HCT116 (cell line): ENCODE data around the gene CD163. TPM values are rescaled to one million over a fixed set of nuclear protein-coding genes. Genes with fewer than 3 reads are reported as not detected.

ENCODE experiments used
- ATAC-seq: fragments of 200-7000 bp; cut with Tn5 transposase; 2 replicates; pipeline ENCODE4 v1.9.1; 2020; ENCODE audit warnings: mild to moderate bottlenecking, moderate library complexity
- BruUV-seq: library from RNA; stranded (reverse); fragments of 400-500 nt; replicated peaks from 2 replicates; lab custom pipeline; 2021; lab: Mats Ljungman, UMichigan
- CTCF ChIA-PET: fragments of 300-600 bp; sonication (Branson Sonifier 250); formaldehyde crosslinking; loops from one replicate; lab custom pipeline; 2021; ENCODE audit warnings: antibody characterized with exemption; lab: Charles Lee
- POLR2A ChIA-PET: fragments of 300-600, 350-600 bp; sonication (Branson Sonifier 250); formaldehyde crosslinking; loops from one replicate; lab custom pipeline; 2021; ENCODE audit warnings: antibody characterized with exemption; lab: Charles Lee
- RAD21 ChIA-PET, 2 experiments: fragments of 300-600 bp; sonication (Branson Sonifier 250); formaldehyde crosslinking; loops; one replicate each; lab custom pipeline; 2023; ENCODE audit warnings: low total read pairs in 2 of 2; ENCODE audit not compliant: uncharacterized antibody in 2 of 2, unreplicated experiment in 2 of 2, low non-redundant PET in 1 of 2; lab: Charles Lee
- DNase-seq: peaks from one replicate; pipeline ENCODE4 v3.0.0-alpha.2; 2010; ENCODE audit warnings: low read depth, low spot score
- H2AFZ ChIP-seq: fragments of 200-600 bp; shearing (Covaris generic), sonication (generic); 2 replicates; pipeline ENCODE4 v1.6.1; 2017; ENCODE audit warnings: low read depth, mixed run types, mixed read lengths, antibody characterized with exemption, low read length; ENCODE audit not compliant: poor library complexity, severe bottlenecking
- H3K27ac ChIP-seq: 2 replicates; pipeline ENCODE4 v1.5.1; 2012; ENCODE audit warnings: low read depth, low read length
- H3K27me3 ChIP-seq: fragments of 200-600 bp; sonication (generic); 2 replicates; pipeline ENCODE4 v1.6.1; 2016; ENCODE audit warnings: mixed run types, low read length, mixed read lengths; ENCODE audit not compliant: insufficient read depth
- H3K36me3 ChIP-seq, 2 experiments: fragments of 200-500 bp in 1 of 2; fragments of 200-600 bp in 1 of 2; sonication (Bioruptor generic) in 1 of 2; sonication (generic) in 1 of 2; 2 replicates each; pipeline versions ENCODE4 v1.5.1 to v1.6.1; 2014 to 2016; ENCODE audit warnings: low read length in 2 of 2, inconsistent platforms in 1 of 2, mixed read lengths in 1 of 2, mixed run types in 1 of 2; ENCODE audit not compliant: insufficient read depth in 2 of 2, control insufficient read depth in 1 of 2
- H3K4me1 ChIP-seq, 2 experiments: fragments of 200-600 bp in 1 of 2; sonication (generic) in 1 of 2; 2 replicates each; pipeline versions ENCODE4 v1.5.1 to v1.6.1; 2012 to 2017; ENCODE audit warnings: low read length in 2 of 2, inconsistent platforms in 1 of 2, mild to moderate bottlenecking in 1 of 2, mixed read lengths in 1 of 2, mixed run types in 1 of 2, moderate library complexity in 1 of 2; ENCODE audit not compliant: insufficient read depth in 2 of 2, control insufficient read depth in 1 of 2
- H3K4me2 ChIP-seq: fragments of 200-600 bp; sonication (generic); 2 replicates; pipeline ENCODE4 v1.6.1; 2017; ENCODE audit warnings: mixed run types, low read length, mixed read lengths
- H3K4me3 ChIP-seq, 2 experiments: fragments of 200-600 bp in 1 of 2; sonication (generic) in 1 of 2; replicated peaks in 1 of 2; 2 replicates each; pipeline ENCODE4 v1.5.1; 2011 to 2016; ENCODE audit warnings: low read length in 2 of 2, control low read depth in 1 of 2, low read depth in 1 of 2, mild to moderate bottlenecking in 1 of 2, mixed read lengths in 1 of 2, mixed run types in 1 of 2
- H3K79me2 ChIP-seq: fragments of 200-600 bp; sonication (generic); 2 replicates; pipeline ENCODE4 v1.6.1; 2017; ENCODE audit warnings: mild to moderate bottlenecking, mixed run types, low read length, moderate library complexity, mixed read lengths; ENCODE audit not compliant: insufficient read depth
- H3K9ac ChIP-seq: fragments of 200-600 bp; sonication (generic); 2 replicates; pipeline ENCODE4 v1.6.1; 2016; ENCODE audit warnings: low read length, mixed read lengths
- H3K9me2 ChIP-seq: fragments of 200-600 bp; sonication (generic), shearing (Covaris generic); 2 replicates; pipeline ENCODE4 v1.6.1; 2017; ENCODE audit warnings: mixed run types, mild to moderate bottlenecking, moderate library complexity; ENCODE audit not compliant: insufficient read depth
- H3K9me3 ChIP-seq, 2 experiments: fragments of 200-500 bp in 1 of 2; fragments of 200-600 bp in 1 of 2; sonication (Bioruptor generic) in 1 of 2; sonication (generic) in 1 of 2; 2 replicates each; pipeline ENCODE4 v1.6.1; 2014 to 2017; ENCODE audit warnings: low read length in 2 of 2, mixed read lengths in 2 of 2, inconsistent platforms in 1 of 2, low read depth in 1 of 2, mild to moderate bottlenecking in 1 of 2, mixed run types in 1 of 2, moderate library complexity in 1 of 2; ENCODE audit not compliant: control insufficient read depth in 1 of 2, insufficient read depth in 1 of 2
- H4K20me1 ChIP-seq: fragments of 200-600 bp; sonication (generic), shearing (Covaris generic); 2 replicates; pipeline ENCODE4 v1.6.1; 2017; ENCODE audit warnings: mixed run types, mild to moderate bottlenecking, moderate library complexity; ENCODE audit not compliant: insufficient read depth
- ATF3 ChIP-seq: IDR thresholded peaks from 2 replicates; pipeline ENCODE4 v1.6.1; 2012
- EZH2phosphoT487 ChIP-seq: fragments of 200-600 bp; IDR thresholded peaks from 2 replicates; pipeline ENCODE4 v1.6.1; 2018; ENCODE audit warnings: antibody characterized with exemption, borderline replicate concordance
- FOSL1 ChIP-seq: IDR thresholded peaks from 2 replicates; pipeline ENCODE4 v1.6.1; 2012; ENCODE audit warnings: low read depth
- POLR2AphosphoS5 ChIP-seq: IDR thresholded peaks from 2 replicates; pipeline ENCODE4 v1.6.1; 2011; ENCODE audit warnings: mild to moderate bottlenecking, low read depth, low read length, moderate library complexity
- REST ChIP-seq: IDR thresholded peaks from 2 replicates; pipeline ENCODE4 v1.6.1; 2012; ENCODE audit warnings: low read depth
- SP1 ChIP-seq: IDR thresholded peaks from 2 replicates; pipeline ENCODE4 v1.6.1; 2012; ENCODE audit warnings: low read depth
- TCF7L2 ChIP-seq: IDR thresholded peaks from 2 replicates; pipeline ENCODE4 v1.7.0; 2011; ENCODE audit warnings: borderline replicate concordance, inconsistent platforms; ENCODE audit not compliant: insufficient read depth, insufficient read length; ENCODE audit errors: extremely low read depth
- YY1 ChIP-seq: IDR thresholded peaks from 2 replicates; pipeline ENCODE4 v1.6.1; 2011; ENCODE audit warnings: low read length, low read depth, moderate library complexity, mild to moderate bottlenecking; ENCODE audit not compliant: insufficient replicate concordance; ENCODE audit errors: extremely low read depth
- ZBTB33 ChIP-seq: IDR thresholded peaks from 2 replicates; pipeline ENCODE4 v1.6.1; 2011; ENCODE audit warnings: mild to moderate bottlenecking, low read length, moderate library complexity; ENCODE audit not compliant: insufficient replicate concordance; ENCODE audit errors: extremely low read depth
- ZFX ChIP-seq: fragments of 450-650 bp; IDR thresholded peaks from 2 replicates; pipeline ENCODE4 v1.6.1; 2017
- ZNF274 ChIP-seq: fragments of 200-500 bp; sonication (Bioruptor generic); IDR thresholded peaks from 2 replicates; pipeline ENCODE4 v1.6.1; 2014; ENCODE audit warnings: mild to moderate bottlenecking, low read depth, low read length, inconsistent platforms
- intact Hi-C: fragments of 100-400 bp; cut with micrococcal nuclease; formaldehyde crosslinking; loops from 2 replicates; pipeline ENCODE4 v1.10.0; 2022
- total RNA-seq: library from RNA; stranded (reverse); gene quantifications from one replicate; pipeline ENCODE4 v1.2.1, GENCODE V29; 2021; ENCODE audit not compliant: unreplicated experiment

The CD163 gene
- total RNA-seq, 1 experiment from 2014 or later, result 1.4 TPM

- TF ChIP-seq TCF7L2 (no peak), SP1 (no peak), YY1 (no peak)
- RAD21 ChIA-PET, result no interaction called here
- Histone ChIP-seq H3K27me3 (no peaks in the 10 kb centered on the region), H3K4me3 (no peak overlapping the region), H3K36me3 (no peaks in the 10 kb centered on the region), H3K4me1 (no peaks in the 10 kb centered on the region), H3K27ac (no peak overlapping the region), H4K20me1 (no peaks in the 10 kb centered on the region), H3K9ac (no peak overlapping the region), H2AFZ (no peak overlapping the region), H3K79me2 (no peaks in the 10 kb centered on the region), H3K9me2 (no peaks in the 10 kb centered on the region), H3K9me3 (no peaks in the 10 kb centered on the region), H3K4me2 (no peak overlapping the region)
- DNase-seq (no peak), ATAC-seq (no peak)
- no TSS peak for BruUV-seq
- POLR2A ChIA-PET, result no interaction called here
- CTCF ChIA-PET, result no interaction called here
- intact Hi-C loops, result no loop called here
These were observed 20.2 kb downstream of the CD163 start for GRCh38 chr12:7483343-7483742.

GRCh38 chr12:7479771-7480170 lies 23.8 kb downstream of the CD163 start:
- no peaks in the 10 kb centered on the region for H3K9me2 ChIP-seq
- no peak overlapping the region for H3K9ac ChIP-seq
- intact Hi-C loops, result no loop called here
- H3K36me3 ChIP-seq, result no peaks in the 10 kb centered on the region
- H3K4me1 ChIP-seq, result no peaks in the 10 kb centered on the region
- ChIA-PET CTCF (no interaction called here), RAD21 (no interaction called here), POLR2A (no interaction called here)
- H3K9me3 ChIP-seq, result no peaks in the 10 kb centered on the region
- ATAC-seq (no peak), DNase-seq (no peak)
- BruUV-seq, result no TSS peak
- H4K20me1 ChIP-seq, result no peaks in the 10 kb centered on the region
- no peak overlapping the region for H3K27ac ChIP-seq
- TF ChIP-seq EZH2phosphoT487, result no peak
- TF ChIP-seq ZBTB33, result no peak
- no peak for TF ChIP-seq ZFX
- TF ChIP-seq FOSL1, result no peak
- TF ChIP-seq REST, result no peak
- TF ChIP-seq POLR2AphosphoS5, result no peak
- no peak for TF ChIP-seq ATF3
- no peak for TF ChIP-seq ZNF274
- no peak overlapping the region for H3K4me3 ChIP-seq
- H3K79me2 ChIP-seq, result no peaks in the 10 kb centered on the region
- H2AFZ ChIP-seq, result no peak overlapping the region
- H3K27me3 ChIP-seq, result no peaks in the 10 kb centered on the region
- no peak overlapping the region for H3K4me2 ChIP-seq
